ENCODE measurements around the gene GSTA3.
"Not testable (repeated sequence)": the region's sequence is repeated elsewhere in the genome, so short reads cannot be mapped to it uniquely, and the experiment has no call there.

Gene GSTA3

GRCh38 chr6:52909531-52909930 is at the start of gene GSTA3:
Gene GSTA3, minus strand, starts transcription at chr6:52909698. Its CDS starts 3,864 bp downstream, at chr6:52905834.
- no peak for DNase-seq

- no peak for DNase-seq
Measured at GRCh38 chr6:52958546-52959255, 49.2 kb upstream of the GSTA3 start.

- DNase-seq, result no peak
Measured at GRCh38 chr6:52955871-52956270, 46.4 kb upstream of the GSTA3 start.

GRCh38 chr6:52953911-52954839 is 44.7 kb upstream of the GSTA3 start:
- no peak for DNase-seq

- DNase-seq, result no peak
Measured at GRCh38 chr6:52946306-52946705, 36.8 kb upstream of the GSTA3 start.

GRCh38 chr6:52942821-52943220 is 33.3 kb upstream of the GSTA3 start:
- not testable (repeated sequence) for DNase-seq

- no peak for DNase-seq
Measured at GRCh38 chr6:52942221-52942620, 32.7 kb upstream of the GSTA3 start.

GRCh38 chr6:52937908-52938307 is 28.4 kb upstream of the GSTA3 start:
- no peak for DNase-seq

- no peak for DNase-seq
Measured at GRCh38 chr6:52933778-52934177, 24.3 kb upstream of the GSTA3 start.

GRCh38 chr6:52931351-52931750 is 21.9 kb upstream of the GSTA3 start:
- no peak for DNase-seq

- no peak for DNase-seq
Measured at GRCh38 chr6:52929321-52930164, 20.0 kb upstream of the GSTA3 start.

GRCh38 chr6:52927451-52927850 is 18.0 kb upstream of the GSTA3 start:
- DNase-seq, result no peak

- no peak for DNase-seq
Measured at GRCh38 chr6:52925919-52926792, 16.7 kb upstream of the GSTA3 start.

- no peak for DNase-seq
Measured at GRCh38 chr6:52925042-52925441, 15.5 kb upstream of the GSTA3 start.

GRCh38 chr6:52923689-52924088 is 14.2 kb upstream of the GSTA3 start:
- not testable (repeated sequence) for DNase-seq

- DNase-seq, result no peak
Measured at GRCh38 chr6:52922161-52922560, 12.7 kb upstream of the GSTA3 start.

- DNase-seq, result no peak
Measured at GRCh38 chr6:52921743-52922142, 12.2 kb upstream of the GSTA3 start.

- not testable (repeated sequence) for DNase-seq
Measured at GRCh38 chr6:52919511-52919910, 10.0 kb upstream of the GSTA3 start.

GRCh38 chr6:52918771-52919170 is 9.3 kb upstream of the GSTA3 start:
- not testable (repeated sequence) for DNase-seq

GRCh38 chr6:52918027-52918686 is 8.7 kb upstream of the GSTA3 start:
- not testable (repeated sequence) for DNase-seq

- no peak for DNase-seq
Measured at GRCh38 chr6:52914516-52914915, 5.0 kb upstream of the GSTA3 start.
